Midbrain (tissue), 1 donor: ENCODE measurements around the gene C4BPA.

Experiments
- DNase-seq: peaks from one replicate; lab custom pipeline; 2025; lab: John Stamatoyannopoulos, UW

The C4BPA gene

DNA sequence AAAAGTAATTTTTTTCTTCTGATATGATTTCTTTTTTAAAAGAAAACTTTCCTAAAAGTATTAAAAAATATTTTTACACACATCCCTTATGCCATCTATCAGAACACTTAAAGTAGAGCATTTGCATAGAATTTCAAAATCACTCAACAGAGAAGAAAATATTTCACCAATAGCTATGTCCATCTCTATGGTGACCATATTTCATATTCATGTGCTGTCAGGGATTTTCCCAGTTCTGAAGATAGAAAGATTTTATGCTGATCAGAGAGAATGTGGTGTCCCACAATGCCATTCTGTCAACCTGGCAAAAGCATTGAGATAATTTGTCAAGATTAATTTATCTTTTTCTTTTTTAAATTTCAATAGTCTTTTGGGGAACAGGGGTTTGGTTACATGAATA lies 87.0 kb downstream of the C4BPA start:
- no peak for DNase-seq

- DNase-seq = no peak
Observed at GRCh38 chr1:207191776-207192175, 87.7 kb downstream of the C4BPA start.

DNA sequence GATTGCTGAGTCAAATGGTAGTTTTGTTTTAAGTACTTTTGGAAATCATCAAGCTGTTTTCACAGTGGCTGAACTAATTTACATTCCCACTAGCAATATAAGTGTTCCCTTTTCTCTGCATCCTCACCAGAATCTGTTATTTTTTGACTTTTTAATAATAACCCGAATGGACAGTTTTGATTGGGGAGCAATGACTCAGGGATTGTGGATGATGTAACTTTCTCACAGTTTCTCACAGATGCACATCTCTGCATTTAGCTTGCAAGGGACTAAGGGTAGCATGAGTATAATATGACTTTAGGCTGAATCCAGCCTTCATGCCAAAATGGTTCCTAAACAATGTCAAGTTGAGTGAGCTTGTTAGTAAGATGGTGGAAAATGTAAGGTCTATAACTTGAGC lies 90.2 kb downstream of the C4BPA start:
- DNase-seq = no peak
